CD4-positive, alpha-beta T cell treated with Interleukin-15 for 4 hours (primary cell): Measurements from ENCODE around the gene HNRNPAB.
"Not testable (repeated sequence)": the region's sequence is repeated elsewhere in the genome, so short reads cannot be mapped to it uniquely, and the experiment has no call there.

Experiments used
- DNase-seq: peaks from one replicate; pipeline ENCODE4 v3.0.0-alpha.2; 2020; ENCODE audit warnings: low spot score

The HNRNPAB gene

GRCh38 chr5:178212241-178213002 is 8.1 kb downstream of the HNRNPAB start:
- DNase-seq, result no peak

- no peak for DNase-seq
Observed at GRCh38 chr5:178213003-178213461, 8.7 kb downstream of the HNRNPAB start.

- DNase-seq, result no peak
Observed at GRCh38 chr5:178213748-178214151, 9.4 kb downstream of the HNRNPAB start.

GRCh38 chr5:178214160-178214803 is 9.9 kb downstream of the HNRNPAB start:
- DNase-seq, result no peak

GRCh38 chr5:178215280-178216002 is 11.1 kb downstream of the HNRNPAB start:
- DNase-seq, result no peak

GRCh38 chr5:178216088-178216534 is 11.8 kb downstream of the HNRNPAB start:
- DNase-seq, result no peak

GRCh38 chr5:178216779-178217178 is 12.4 kb downstream of the HNRNPAB start:
- no peak for DNase-seq

GRCh38 chr5:178218237-178218776 is 14.0 kb downstream of the HNRNPAB start:
- no peak for DNase-seq

GRCh38 chr5:178218827-178219226 is 14.5 kb downstream of the HNRNPAB start:
- DNase-seq, result no peak

- no peak for DNase-seq
Observed at GRCh38 chr5:178221282-178221681, 16.9 kb downstream of the HNRNPAB start.

- DNase-seq, result no peak
Observed at GRCh38 chr5:178221853-178222252, 17.5 kb downstream of the HNRNPAB start.

- DNase-seq, result no peak
Observed at GRCh38 chr5:178222292-178222691, 18.0 kb downstream of the HNRNPAB start.

GRCh38 chr5:178223196-178223773 is 19.0 kb downstream of the HNRNPAB start:
- DNase-seq, result no peak

GRCh38 chr5:178223828-178224335 is 19.5 kb downstream of the HNRNPAB start:
- DNase-seq, result no peak

- no peak for DNase-seq
Observed at GRCh38 chr5:178224403-178224802, 20.1 kb downstream of the HNRNPAB start.

- no peak for DNase-seq
Observed at GRCh38 chr5:178225174-178225573, 20.8 kb downstream of the HNRNPAB start.

GRCh38 chr5:178227138-178227659 is 22.9 kb downstream of the HNRNPAB start:
- no peak for DNase-seq

- no peak for DNase-seq
Observed at GRCh38 chr5:178227929-178228328, 23.6 kb downstream of the HNRNPAB start.

- DNase-seq, result no peak
Observed at GRCh38 chr5:178228609-178229008, 24.3 kb downstream of the HNRNPAB start.

- not testable (repeated sequence) for DNase-seq
Observed at GRCh38 chr5:178229111-178229510, 24.8 kb downstream of the HNRNPAB start.

- no peak for DNase-seq
Observed at GRCh38 chr5:178229861-178230260, 25.5 kb downstream of the HNRNPAB start.
